Activated T-helper 17 cell treated with anti-CD3 and anti-CD28 coated beads, Interleukin-2, amount 50 U/mL, for 72 hours (primary cell): ENCODE results near the gene FAM174C. TPM values are rescaled to one million over a fixed set of nuclear protein-coding genes. Genes with fewer than 3 reads are reported as not detected.
"Not testable (repeated sequence)": the region's sequence is repeated elsewhere in the genome, so short reads cannot be mapped to it uniquely, and the experiment has no call there.

Source experiments
- ATAC-seq: fragments of 150-1000 bp; cut with Tn5 transposase; replicated peaks from 2 replicates; pipeline ENCODE4 v1.10.0; 2021; ENCODE audit warnings: mild to moderate bottlenecking, moderate library complexity
- H3K27ac Mint-ChIP-seq: one replicate; pipeline ENCODE4 v1.8.0; 2022; ENCODE audit warnings: mixed read lengths
- H3K27me3 Mint-ChIP-seq: one replicate; pipeline ENCODE4 v1.8.0; 2022; ENCODE audit warnings: mixed read lengths
- H3K36me3 Mint-ChIP-seq: one replicate; pipeline ENCODE4 v1.8.0; 2022; ENCODE audit warnings: low read depth, mild to moderate bottlenecking, mixed read lengths
- H3K4me1 Mint-ChIP-seq: one replicate; pipeline ENCODE4 v1.8.0; 2022; ENCODE audit warnings: mixed read lengths
- H3K4me3 Mint-ChIP-seq: one replicate; pipeline ENCODE4 v1.8.0; 2022; ENCODE audit warnings: mild to moderate bottlenecking, mixed read lengths
- H3K9me3 Mint-ChIP-seq: one replicate; pipeline ENCODE4 v1.8.0; 2022; ENCODE audit warnings: mixed read lengths
- total RNA-seq, 2 donors: library from RNA; stranded (reverse); gene quantifications; one replicate each; pipeline ENCODE4 v1.2.3, GENCODE V29; 2022

The FAM174C gene
- total RNA-seq, 2 donors from 2014 or later: 52.9 to 85.9 TPM

GRCh38 chr19:1309977-1310852 lies 34.9 kb downstream of the FAM174C start:
- Mint-ChIP-seq H3K4me1 (no peaks in the 10 kb centered on the region), H3K4me3 (no peak overlapping the region), H3K27ac (no peak overlapping the region), H3K27me3 (no peaks in the 10 kb centered on the region), H3K36me3 (no peaks in the 10 kb centered on the region), H3K9me3 (no peaks in the 10 kb centered on the region)
- ATAC-seq: no peak

- Mint-ChIP-seq H3K27ac (no peak overlapping the region), H3K4me3 (no peak overlapping the region), H3K9me3 (no peaks in the 10 kb centered on the region), H3K27me3 (no peaks in the 10 kb centered on the region), H3K4me1 (no peaks in the 10 kb centered on the region), H3K36me3 (no peaks in the 10 kb centered on the region)
- no peak for ATAC-seq
These were observed 35.5 kb downstream of the FAM174C start for GRCh38 chr19:1310853-1311180.

GRCh38 chr19:1311543-1312091 lies 36.3 kb downstream of the FAM174C start:
- H3K36me3 Mint-ChIP-seq: no peaks in the 10 kb centered on the region
- H3K27me3 Mint-ChIP-seq: no peaks in the 10 kb centered on the region
- no peaks in the 10 kb centered on the region for H3K4me1 Mint-ChIP-seq
- no peak overlapping the region for H3K4me3 Mint-ChIP-seq
- H3K9me3 Mint-ChIP-seq: no peaks in the 10 kb centered on the region
- ATAC-seq: no peak
- H3K27ac Mint-ChIP-seq: no peak overlapping the region

- Mint-ChIP-seq H3K27ac (no peak overlapping the region), H3K4me1 (no peaks in the 10 kb centered on the region), H3K9me3 (no peaks in the 10 kb centered on the region), H3K27me3 (peaks cover 9% of the 10 kb centered on the region), H3K36me3 (no peaks in the 10 kb centered on the region), H3K4me3 (no peak overlapping the region)
- ATAC-seq: no peak
These were observed 37.7 kb downstream of the FAM174C start for GRCh38 chr19:1312767-1313694.

- Mint-ChIP-seq H3K4me3 (no peak overlapping the region), H3K36me3 (no peaks in the 10 kb centered on the region), H3K4me1 (no peaks in the 10 kb centered on the region), H3K9me3 (no peaks in the 10 kb centered on the region), H3K27me3 (peaks cover 10% of the 10 kb centered on the region), H3K27ac (no peak overlapping the region)
- ATAC-seq: no peak
These were observed 38.6 kb downstream of the FAM174C start for GRCh38 chr19:1313695-1314613.

GRCh38 chr19:1315470-1316166 lies 40.3 kb downstream of the FAM174C start:
- no peak overlapping the region for H3K27ac Mint-ChIP-seq
- no peaks in the 10 kb centered on the region for H3K9me3 Mint-ChIP-seq
- H3K27me3 Mint-ChIP-seq: peaks cover 10% of the 10 kb centered on the region
- ATAC-seq: peak; percentile 60
- no peak overlapping the region for H3K4me3 Mint-ChIP-seq
- no peaks in the 10 kb centered on the region for H3K36me3 Mint-ChIP-seq
- no peaks in the 10 kb centered on the region for H3K4me1 Mint-ChIP-seq

- ATAC-seq: no peak
- H3K27ac Mint-ChIP-seq: no peak overlapping the region
- H3K36me3 Mint-ChIP-seq: no peaks in the 10 kb centered on the region
- no peaks in the 10 kb centered on the region for H3K4me1 Mint-ChIP-seq
- no peak overlapping the region for H3K4me3 Mint-ChIP-seq
- H3K9me3 Mint-ChIP-seq: no peaks in the 10 kb centered on the region
- H3K27me3 Mint-ChIP-seq: peaks cover 12% of the 10 kb centered on the region
These were observed 41.1 kb downstream of the FAM174C start for GRCh38 chr19:1316466-1316865.

GRCh38 chr19:1317274-1318003 lies 42.1 kb downstream of the FAM174C start:
- no peaks in the 10 kb centered on the region for H3K36me3 Mint-ChIP-seq
- H3K4me3 Mint-ChIP-seq: no peak overlapping the region
- no peaks in the 10 kb centered on the region for H3K9me3 Mint-ChIP-seq
- no peaks in the 10 kb centered on the region for H3K4me1 Mint-ChIP-seq
- no peak for ATAC-seq
- H3K27ac Mint-ChIP-seq: no peak overlapping the region
- H3K27me3 Mint-ChIP-seq: peaks cover 13% of the 10 kb centered on the region

- no peak for ATAC-seq
- peaks cover 20% of the 10 kb centered on the region for H3K27me3 Mint-ChIP-seq
- H3K4me3 Mint-ChIP-seq: no peak overlapping the region
- H3K4me1 Mint-ChIP-seq: no peaks in the 10 kb centered on the region
- no peak overlapping the region for H3K27ac Mint-ChIP-seq
- H3K36me3 Mint-ChIP-seq: no peaks in the 10 kb centered on the region
- no peaks in the 10 kb centered on the region for H3K9me3 Mint-ChIP-seq
These were observed 43.5 kb downstream of the FAM174C start for GRCh38 chr19:1318678-1319471.

- H3K36me3 Mint-ChIP-seq, H3K27ac Mint-ChIP-seq, ATAC-seq, H3K4me3 Mint-ChIP-seq, H3K9me3 Mint-ChIP-seq, H3K4me1 Mint-ChIP-seq: not testable (repeated sequence)
- H3K27me3 Mint-ChIP-seq: peaks cover 25% of the 10 kb centered on the region
These were observed 44.9 kb downstream of the FAM174C start for GRCh38 chr19:1320282-1320650.

GRCh38 chr19:1321539-1321938 lies 46.2 kb downstream of the FAM174C start:
- Mint-ChIP-seq H3K27ac (no peak overlapping the region), H3K27me3 (peaks cover 25% of the 10 kb centered on the region), H3K36me3 (no peaks in the 10 kb centered on the region), H3K9me3 (no peaks in the 10 kb centered on the region), H3K4me3 (no peak overlapping the region), H3K4me1 (no peaks in the 10 kb centered on the region)
- ATAC-seq: no peak

- H3K27ac Mint-ChIP-seq: no peak overlapping the region
- H3K9me3 Mint-ChIP-seq: no peaks in the 10 kb centered on the region
- no peaks in the 10 kb centered on the region for H3K4me1 Mint-ChIP-seq
- H3K4me3 Mint-ChIP-seq: no peak overlapping the region
- ATAC-seq: no peak
- H3K36me3 Mint-ChIP-seq: no peaks in the 10 kb centered on the region
- H3K27me3 Mint-ChIP-seq: peaks cover 23% of the 10 kb centered on the region
These were observed 47.1 kb downstream of the FAM174C start for GRCh38 chr19:1322198-1322981.
